ENCODE results near the gene HPDL.
"Not testable (repeated sequence)": the region's sequence is repeated elsewhere in the genome, so short reads cannot be mapped to it uniquely, and the experiment has no call there.

Gene HPDL

DNA sequence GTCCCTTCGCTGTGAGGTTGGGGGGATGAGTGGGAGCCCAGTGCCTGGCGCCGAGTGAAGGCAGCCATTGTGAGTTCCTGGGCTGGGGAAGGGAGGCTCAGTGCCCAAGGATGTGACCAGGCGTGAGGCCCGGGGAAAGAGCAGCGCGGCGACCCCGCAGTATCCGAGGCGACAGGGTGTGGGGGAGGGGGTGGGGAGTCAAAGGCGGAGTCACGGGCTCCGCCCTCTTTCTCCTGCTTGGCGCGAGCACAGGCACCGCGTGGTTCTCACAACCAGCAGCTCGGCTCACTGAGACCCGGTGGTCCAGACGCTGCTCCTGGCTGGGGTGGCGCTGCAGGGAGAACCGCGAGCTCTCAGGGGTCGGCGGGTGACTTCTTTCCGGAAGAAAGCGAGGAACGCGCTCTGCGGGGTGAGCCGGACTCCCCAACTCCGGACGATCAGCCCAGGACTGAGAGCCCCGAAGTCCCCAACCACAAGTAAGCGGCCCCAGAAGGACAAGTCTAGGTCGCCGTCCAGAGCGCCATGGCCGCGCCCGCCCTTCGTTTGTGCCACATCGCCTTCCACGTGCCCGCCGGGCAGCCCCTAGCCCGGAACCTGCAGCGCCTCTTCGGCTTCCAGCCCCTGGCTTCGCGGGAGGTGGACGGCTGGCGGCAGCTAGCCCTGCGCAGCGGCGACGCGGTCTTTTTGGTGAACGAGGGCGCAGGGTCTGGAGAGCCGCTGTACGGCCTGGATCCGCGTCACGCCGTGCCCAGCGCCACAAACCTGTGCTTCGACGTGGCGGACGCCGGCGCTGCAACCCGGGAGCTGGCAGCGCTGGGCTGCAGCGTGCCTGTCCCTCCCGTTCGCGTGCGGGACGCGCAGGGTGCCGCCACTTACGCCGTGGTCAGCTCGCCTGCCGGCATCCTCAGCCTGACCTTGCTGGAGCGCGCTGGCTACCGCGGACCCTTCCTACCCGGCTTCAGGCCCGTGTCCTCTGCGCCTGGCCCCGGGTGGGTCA, at the start of gene HPDL:
HPDL (plus strand) TSS at position 269 of the 997 bp plus-strand sequence; CDS start at position 523, 254 bp downstream.
- peak; percentile 68 to 79 for DNase-seq

DNA sequence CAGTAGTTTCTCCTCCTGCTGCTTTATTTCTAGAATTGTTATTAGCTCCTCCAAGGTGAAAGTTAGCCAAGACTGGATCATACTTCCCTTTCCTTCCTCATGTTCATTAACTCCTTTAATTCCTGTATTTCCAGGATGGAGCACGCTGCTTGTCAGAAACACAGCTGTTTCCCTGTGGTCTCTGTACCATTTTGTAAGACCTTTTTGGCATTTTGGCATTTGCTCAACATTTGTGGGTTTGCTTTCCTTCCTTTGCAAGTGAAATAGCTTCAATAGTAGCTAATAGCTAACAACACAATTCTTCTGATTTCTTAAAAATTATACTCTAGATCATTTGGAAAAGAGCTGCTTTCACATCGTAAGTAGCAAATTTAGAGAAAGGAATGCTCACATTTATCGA, 44.3 kb upstream of the HPDL start:
- DNase-seq, result no peak

DNA sequence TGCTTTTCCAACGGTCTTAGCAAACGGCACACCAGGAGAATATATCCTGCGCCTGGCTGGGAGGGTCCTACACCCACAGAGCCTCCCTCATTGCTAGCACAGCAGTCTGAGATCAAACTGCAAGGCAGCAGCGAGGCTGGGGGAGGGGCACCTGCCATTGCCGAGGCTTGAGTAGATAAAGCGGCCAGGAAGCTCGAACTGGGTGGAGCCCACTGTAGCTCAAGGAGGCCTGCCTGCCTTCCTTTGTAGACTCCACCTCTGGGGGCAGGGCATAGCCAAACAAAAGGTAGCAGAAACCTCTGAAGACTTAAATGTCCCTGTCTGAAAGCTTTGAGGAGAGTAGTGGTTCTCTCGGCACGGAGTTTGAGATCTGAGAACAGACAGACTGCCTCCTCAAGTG, 41.8 kb upstream of the HPDL start:
- DNase-seq, result not testable (repeated sequence)

DNA sequence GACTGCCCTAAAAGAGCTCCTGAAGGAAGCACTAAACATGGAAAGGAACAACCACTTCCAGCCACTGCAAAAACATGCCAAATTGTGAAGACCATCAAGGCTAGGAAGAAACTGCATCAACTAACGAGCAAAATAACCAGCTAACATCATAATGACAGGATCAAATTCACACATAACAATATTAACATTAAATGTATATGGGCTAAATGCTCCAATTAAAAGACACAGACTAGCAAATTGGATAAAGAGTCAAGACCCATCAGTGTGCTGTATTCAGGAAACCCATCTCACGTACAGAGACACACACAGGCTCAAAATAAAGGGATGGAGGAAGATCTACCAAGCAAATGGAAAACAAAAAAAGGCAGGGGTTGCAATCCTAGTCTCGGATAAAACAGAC, 40.2 kb upstream of the HPDL start:
- not testable (repeated sequence) for DNase-seq

DNA sequence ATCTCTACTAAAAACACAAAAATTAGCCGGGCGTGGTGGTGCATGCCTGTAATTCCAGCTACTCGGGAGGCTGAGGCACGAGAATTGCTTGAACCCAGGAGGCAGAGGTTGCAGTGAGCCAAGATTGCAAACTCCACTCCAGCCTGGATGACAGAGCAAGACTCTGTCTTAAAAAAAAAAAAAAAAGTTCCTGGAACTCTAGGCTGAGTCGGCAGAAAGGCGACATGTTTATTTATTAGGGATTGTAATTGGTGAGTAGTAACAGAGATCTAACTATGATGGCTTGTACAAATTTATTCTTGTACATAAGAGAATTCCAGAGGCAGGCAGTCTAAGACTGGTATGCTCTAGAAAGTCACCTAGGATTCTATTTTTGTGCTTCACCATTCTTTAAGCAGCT, 35.7 kb upstream of the HPDL start:
- DNase-seq, result not testable (repeated sequence)

DNA sequence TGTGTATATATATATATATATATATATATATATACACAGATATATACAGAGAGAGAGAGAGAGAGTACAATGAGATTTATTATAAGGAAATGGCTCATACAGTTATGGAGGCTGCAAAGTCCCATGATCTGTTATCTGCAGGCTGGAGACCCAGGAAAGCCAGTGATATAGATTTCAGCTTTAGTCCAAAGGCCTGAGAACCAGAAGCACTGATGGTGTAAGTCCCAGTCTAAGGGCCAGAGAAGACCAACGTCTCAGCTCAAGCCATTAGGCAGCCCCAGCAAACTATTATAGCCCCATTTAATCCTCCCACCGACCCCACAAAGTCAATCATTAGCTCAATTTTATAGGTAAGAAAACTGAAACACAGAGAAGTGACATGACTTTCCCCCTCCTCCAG, 35.0 kb upstream of the HPDL start:
- DNase-seq, result no peak

DNA sequence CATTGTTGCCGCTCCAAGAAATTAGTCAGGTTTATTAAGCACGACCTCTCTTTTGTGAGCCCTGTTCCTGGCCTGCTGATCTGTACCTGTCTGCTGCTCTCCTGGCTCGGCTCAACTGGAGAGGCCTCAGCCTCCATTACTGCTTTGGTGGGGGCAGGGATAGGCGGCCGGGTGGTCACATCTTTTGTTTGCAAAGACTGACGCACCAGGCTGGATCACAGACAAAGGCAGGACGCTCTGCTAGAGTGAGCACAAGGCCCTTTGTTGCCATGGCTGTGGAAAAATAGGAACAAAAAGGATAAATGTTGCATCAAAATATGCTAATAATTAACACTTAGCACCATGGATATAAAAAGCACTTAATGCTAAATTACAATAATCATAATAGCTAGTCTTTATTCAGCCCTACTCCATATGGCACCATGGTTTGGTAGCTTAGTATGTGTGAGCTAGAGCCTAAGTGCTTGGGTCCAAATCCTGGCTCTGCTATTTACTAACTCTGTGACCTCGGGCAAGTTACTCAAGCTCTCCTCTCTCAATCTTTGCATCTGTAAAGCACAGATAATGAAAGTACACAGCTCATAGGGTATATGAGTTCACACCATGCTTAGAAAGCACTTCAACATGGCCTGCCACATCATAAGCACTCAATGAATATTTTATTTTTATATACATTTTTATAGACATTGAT, 28.9 kb upstream of the HPDL start:
- no peak for DNase-seq

DNA sequence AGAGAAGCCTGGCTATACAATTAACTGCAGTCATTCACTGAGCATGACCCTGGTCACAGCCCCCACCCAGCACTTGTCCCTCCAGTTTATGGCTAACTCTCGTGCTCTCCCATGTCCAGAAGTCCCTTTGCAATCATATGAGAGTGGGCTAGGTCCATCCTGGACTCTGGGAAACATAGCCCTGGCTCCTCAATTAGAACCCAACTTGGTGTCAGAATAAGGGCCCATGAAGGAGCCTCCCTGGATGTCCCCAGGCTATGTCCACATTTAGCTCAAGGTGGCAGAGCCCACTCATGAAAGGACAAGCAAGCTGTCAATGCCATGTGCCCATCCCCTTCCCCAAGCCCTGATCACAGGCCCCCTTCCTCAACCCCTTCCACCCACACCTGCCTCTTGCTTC, 27.4 kb upstream of the HPDL start:
- DNase-seq, result no peak

DNA sequence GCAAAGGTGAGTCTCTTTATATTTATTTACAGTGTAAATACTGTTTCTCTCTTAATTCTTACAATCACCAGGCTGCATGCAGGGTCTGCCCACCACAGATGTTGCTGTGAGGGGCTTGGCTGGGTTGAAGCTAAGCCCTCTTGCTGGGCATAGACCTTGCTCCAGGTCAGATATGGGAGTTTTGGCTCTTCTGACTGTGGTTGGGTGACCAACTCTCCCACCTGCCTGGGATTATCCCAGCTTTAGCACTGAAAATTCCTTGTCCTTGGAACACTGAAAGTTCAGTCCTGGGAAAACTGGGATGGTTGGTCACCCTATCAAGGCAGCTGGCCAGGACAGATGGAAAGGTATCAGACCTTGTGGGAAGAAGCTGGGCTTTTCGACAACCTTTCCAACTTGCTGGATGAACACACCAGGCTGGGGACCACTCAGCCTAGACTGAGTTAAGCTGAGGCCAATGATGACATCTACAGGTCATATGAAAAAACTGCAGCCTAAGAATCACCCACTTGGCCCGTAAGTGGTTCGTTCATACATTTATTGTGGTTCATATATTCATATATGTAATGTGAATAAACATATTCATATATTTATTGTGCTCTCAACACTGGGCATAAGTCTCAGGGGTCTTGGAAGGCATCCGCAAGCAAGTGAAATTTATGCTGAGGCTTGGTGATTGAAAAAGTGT, 26.6 kb upstream of the HPDL start:
- peak; percentile 83 to 86 for DNase-seq

DNA sequence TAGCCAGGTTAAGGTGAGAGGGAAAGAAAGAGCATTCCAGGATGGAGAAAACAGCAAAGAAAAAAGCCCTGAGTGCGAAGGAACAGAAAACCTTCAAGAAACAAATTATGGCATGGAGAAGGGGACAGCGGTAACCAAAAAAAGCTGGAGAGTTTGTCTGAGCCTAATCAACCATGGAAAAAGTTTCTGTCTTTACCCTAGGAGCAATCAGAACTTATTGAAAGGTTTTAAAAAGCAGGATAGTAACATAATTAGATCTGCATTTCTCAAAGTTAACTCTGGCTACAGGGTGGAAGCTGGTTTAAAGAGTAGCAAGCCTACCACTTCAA, 26.1 kb upstream of the HPDL start:
- no peak for DNase-seq

DNA sequence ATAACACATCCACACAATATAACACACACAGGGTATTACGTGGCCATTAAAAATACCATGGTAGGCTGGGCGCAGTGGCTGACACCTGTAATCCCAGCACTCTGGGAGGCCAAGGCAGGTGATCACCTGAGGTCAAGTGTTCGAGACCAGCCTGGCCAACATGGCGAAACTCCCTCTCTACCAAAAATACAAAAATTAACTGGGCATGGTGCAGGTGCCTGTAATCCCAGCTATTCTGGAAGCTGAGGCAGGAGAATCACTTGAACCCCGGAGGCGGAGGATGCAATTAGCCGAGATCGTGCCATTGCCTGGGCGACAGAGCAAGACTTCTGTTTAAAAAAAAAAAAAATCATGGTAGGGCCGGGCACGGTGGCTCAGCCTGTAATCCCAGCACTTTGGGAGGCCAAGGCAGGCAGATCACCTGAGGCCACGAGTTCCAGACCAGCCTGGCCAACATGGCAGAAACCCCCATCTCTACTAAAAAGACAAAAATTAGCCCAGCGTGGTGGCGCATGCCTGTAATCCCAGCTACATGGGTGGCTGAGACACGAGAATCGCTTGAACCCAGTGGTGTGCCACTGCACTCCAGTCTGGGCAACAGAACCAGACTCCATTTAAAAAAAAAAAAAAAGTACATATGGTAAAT, 24.1 kb upstream of the HPDL start:
- no peak for DNase-seq

DNA sequence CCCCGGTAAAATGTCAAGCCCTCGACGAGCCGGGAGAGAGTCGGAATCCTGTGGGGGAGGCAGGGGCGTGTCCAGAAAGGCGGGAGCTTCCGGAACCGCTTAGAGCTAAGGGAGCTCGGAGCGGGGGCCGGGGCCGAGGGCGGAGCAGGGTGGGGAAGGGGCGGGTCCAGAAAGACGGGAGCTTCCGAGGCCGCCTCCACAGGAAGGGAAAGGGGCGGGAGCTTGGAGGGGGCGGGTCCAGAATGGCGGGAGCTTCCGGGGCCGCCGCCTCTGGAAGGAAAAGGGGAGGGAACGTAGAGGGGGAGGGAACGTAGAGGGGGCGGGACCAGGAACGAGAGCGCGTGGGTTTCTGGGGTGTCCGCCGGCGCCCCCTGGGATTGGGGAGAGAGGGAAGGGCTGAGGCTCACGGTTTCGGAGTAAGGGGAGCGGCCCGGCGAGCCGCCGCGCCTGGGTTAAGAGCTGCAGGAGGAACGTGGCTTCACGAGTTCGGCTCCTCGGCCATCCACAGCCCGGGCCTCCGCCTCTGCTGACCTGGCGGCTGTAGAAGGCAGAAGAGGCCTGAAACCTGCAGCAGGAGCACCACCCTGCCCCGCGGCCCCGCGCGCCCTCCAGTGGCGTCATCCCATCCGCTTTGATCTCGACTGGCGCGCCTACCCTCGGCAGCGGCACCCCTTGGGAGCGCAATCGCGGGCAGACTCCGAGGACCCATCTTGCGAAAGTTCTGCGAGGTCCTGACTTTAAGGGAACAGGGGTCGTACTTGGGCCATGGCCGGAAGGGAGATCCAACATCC, 23.0 kb upstream of the HPDL start:
- DNase-seq, result peak; percentile 98 to 100

DNA sequence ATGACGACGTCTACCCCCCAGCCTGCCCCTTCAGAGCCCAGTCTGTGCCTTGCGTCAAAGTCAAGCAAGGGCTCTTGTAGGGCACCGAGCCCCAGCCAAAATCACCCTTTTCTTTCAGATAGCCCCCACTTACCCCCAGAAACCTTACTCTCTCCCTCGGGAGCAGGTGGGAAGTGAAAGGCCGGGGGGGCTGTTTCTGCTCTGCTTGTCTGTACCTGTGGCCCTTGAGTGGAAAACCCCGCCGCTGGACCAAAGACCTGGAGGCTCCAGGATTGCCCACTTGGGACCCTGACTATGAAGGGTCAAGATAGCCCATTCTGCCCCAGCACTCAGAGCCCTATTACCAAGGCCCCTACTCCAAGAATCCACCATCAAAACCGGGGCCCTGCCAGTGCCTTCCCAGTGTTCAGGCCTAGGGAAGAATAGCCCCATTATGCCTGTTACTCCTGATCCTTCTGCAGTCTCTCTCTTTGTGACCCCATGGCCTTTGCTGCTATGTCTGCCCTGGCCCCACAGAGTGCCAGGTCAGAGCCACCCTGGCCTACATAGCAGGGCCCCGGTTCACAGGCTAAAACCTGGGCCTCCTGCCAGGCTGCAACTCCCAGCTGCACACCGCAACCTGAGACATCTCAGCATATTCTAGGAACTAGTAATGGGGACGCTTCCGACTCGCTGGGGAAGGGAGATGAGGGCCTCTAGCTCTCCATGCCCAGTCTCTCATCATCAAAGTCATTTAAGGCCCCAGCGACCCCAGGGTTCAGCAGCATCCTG, 22.2 kb upstream of the HPDL start:
- DNase-seq, result peak in 1 of 2 experiments; percentile 37

DNA sequence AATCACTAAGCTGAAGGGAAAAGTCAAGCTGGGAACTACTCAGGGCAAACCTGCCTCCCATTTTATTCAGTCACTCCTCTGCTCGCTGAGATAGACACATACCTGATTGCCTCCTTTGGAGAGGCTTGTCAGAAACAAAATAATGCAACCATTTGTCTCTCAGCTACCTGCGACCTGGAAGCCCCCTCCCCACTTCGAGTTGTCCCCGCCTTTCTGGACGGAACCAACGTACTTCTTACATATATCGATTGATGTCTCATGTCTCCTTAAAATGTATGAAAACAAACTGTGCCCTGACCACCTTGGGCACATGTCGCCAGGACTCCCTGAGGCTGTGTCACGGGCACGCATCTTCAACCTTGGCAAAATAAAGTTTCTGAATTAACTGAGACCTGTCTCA, 21.5 kb upstream of the HPDL start:
- no peak for DNase-seq

DNA sequence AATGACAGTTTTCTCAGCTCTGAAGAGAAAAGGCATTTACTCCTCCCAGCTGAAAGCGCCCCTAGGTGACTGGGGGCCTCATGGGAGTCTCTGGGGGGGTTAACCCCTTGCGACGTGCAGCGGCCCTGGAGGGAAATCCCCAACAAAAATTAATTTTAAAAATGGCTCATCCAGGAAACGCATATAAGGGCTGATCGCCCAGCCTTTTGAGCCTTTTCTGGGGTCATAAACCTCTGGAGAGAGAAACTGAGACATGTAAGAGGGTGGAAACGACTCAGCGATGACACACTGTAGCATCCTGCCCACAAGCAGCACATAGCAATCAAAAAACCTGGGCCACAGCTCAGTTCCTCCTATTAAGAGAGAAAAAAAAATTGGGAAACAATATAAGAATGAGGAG, 20.4 kb upstream of the HPDL start:
- no peak for DNase-seq

DNA sequence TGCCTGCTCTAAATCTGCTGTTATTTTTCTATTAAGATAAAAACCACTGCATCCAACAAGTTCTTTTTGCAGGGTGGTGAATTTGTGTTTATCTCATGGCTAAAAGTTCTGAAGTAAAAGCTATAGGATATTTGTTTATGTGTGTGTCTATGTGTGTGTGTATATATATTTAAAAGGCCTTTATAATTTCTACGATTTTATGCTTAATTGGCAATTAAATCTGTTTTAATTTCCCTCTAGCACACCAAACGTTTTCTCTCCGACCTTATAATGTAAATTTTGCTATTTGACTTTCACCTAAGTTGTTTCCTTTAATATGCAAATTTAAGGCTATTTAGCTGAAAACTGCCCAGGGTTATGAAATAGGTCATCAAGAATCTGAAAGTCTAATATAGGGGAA, 19.8 kb upstream of the HPDL start:
- no peak for DNase-seq

DNA sequence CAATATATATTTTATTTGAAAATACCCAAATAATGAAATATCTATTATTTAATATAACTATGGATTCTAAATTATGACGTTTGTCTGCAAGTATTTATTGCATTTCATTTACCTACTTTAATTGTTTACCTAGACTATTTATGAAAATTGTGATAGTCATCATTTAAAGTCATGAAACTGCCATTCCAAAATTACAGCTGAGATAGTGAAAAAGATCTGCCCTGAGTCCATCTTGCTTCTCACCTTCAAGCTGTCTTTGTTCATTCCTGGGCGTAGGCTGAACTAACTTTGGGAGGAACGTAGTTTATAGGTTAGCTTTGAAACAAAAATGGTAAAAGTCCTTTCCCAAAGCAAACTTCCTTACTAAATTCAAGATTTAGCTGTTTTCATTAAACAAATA, 12.4 kb upstream of the HPDL start:
- DNase-seq, result no peak

DNA sequence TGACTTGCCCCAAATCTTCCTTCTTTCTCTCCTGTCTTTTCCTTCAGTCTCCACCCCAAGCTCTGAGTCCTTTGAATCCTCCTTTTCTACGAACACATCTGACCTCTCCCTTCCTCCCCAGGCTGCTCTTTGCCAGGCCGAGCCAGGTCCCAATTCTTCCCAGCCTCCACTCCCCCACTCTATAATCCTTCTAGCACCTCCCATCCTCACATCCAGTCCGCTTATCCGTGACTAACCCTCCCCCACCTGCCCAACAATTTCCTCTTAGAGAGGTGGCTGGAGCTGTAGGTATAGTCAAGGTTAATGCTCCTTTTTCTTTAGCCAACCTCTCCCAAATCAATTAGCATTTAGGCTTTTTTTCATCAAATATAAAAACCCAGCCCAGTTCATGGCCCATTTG, 9.5 kb upstream of the HPDL start:
- no peak for DNase-seq

DNA sequence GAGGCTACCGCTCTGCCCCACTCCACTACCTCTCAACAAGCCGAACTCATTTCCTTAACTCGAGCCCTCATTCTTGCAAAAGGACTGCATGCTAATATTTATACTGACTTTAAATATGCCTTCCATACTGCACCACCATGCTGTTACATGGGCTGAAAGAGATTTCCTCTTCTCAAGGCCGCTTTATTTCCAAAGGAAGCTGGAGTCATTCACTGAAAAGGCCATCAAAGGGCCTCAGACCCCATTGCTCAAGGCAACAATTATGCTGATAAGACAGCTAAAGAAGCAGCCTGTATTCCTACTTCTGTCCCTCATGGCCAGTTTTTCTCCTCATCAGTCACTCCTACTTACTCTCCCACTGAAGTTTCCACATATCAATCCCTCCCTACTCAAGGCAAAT, 6.9 kb upstream of the HPDL start:
- DNase-seq, result no peak

DNA sequence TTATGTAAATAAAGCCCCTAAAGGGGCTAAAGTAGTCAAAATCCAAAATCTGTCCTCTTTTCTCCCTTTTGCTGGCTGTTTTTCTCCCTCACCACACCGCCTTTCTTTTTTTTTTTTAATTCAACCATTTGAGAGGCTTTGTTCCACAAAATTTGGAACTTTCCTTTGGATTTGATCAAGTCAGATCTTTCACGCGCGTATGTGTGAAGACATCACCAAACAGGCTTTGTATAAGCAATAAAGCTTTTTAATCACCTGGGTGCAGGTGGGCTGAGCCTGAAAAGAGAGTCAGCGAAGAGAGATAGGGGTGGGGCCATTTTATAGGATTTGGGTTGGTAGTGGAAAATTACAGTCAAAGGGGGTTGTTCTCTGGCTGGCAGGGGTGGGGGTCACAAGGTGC, 5.3 kb upstream of the HPDL start:
- no peak for DNase-seq

DNA sequence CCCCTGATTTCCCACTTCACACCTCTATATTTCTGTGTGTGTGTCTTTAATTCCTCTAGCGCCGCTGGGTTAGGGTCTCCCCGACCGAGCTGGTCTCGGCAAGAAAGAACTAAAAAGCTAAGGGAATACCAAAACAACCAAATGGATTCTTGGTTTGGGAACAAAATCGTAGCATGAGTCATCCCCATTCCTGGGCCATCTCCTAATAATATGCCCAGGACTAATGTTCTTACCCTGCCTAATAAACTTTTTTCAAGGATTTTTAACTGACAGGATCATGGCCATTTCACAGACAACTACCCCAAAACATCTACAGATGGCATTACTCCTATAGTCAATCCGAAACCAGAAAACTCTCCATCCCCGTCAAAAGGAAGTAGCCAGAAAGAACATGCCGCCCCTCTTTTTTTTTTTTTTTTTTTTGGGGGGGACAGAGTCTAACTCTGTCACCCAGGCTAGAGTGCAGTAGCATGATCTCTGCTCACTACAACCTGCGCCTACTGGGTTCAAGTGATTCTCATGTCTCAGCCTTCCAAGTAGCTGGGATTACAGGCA, 4.1 kb upstream of the HPDL start:
- no peak for DNase-seq

Measured in NCI-H2081 (cell line).